ENCODE results near the gene IL1R1.
"Not testable (repeated sequence)": the region's sequence is repeated elsewhere in the genome, so short reads cannot be mapped to it uniquely, and the experiment has no call there.

IL1R1 gene

DNA sequence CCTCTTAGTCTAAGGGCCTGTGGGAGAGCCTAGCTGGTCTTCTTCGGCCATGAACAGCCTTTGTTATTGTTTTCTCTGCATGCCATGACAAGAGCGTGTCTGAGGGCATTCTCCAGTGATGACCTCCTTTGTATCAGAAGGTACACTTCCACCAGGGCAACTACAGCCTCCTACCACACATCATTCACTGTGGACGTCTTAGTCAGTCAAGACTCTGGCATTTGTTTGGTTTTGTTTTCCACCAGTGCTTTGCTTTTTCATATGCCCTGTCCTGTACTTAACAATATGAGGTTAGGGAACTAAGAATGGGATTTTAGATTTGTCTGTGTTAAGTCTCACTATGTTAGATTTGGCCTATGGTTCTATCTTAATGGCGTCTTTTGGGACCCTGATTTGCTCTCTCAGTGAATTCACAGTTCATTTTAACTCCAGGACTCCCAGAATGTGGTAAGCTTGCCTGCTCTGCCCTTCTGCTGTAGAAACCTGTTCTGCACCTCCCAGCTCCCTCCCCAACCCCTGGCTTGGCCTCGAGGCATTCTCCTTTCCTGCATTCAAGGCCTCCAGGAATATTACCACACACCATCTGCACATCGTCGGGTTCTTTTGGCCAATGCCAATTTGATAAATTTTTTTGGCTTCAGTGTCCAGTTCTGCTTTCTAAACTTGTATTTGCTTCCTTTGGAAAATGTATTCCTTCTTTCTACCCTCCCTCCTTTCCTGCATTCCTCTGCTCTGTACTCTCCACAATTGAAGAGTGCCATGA lies 42.8 kb upstream of the IL1R1 start:
- TF ChIP-seq, protein P1, sequence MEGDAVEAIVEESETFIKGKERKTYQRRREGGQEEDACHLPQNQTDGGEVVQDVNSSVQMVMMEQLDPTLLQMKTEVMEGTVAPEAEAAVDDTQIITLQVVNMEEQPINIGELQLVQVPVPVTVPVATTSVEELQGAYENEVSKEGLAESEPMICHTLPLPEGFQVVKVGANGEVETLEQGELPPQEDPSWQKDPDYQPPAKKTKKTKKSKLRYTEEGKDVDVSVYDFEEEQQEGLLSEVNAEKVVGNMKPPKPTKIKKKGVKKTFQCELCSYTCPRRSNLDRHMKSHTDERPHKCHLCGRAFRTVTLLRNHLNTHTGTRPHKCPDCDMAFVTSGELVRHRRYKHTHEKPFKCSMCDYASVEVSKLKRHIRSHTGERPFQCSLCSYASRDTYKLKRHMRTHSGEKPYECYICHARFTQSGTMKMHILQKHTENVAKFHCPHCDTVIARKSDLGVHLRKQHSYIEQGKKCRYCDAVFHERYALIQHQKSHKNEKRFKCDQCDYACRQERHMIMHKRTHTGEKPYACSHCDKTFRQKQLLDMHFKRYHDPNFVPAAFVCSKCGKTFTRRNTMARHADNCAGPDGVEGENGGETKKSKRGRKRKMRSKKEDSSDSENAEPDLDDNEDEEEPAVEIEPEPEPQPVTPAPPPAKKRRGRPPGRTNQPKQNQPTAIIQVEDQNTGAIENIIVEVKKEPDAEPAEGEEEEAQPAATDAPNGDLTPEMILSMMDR (IDR thresholded peaks at IDR 0.05; ENCODE audit: insufficient read depth, low read length, missing control alignments) = no peak
- ChIA-PET POLR2A (no interaction called here), CTCF (interaction anchor here (1.2 kb wide), 1 partner anchor 9 kb away, joined by 3 read pairs; no protein-coding TSS in a partner anchor)
- H3K4me3 ChIP-seq (ENCODE audit: low read depth, low read length) = no peak overlapping the region
- no peak for DNase-seq (ENCODE audit: low read depth, low spot score)

- no peak overlapping the region for H3K4me3 ChIP-seq (ENCODE audit: low read depth, low read length)
- TF ChIP-seq, protein P1 (IDR thresholded peaks at IDR 0.05; ENCODE audit: insufficient read depth, low read length, missing control alignments) = no peak
- ChIA-PET POLR2A (interaction anchor here (0.6 kb wide), 1 partner anchor 36 kb away, joined by 3 read pairs; no protein-coding TSS in a partner anchor), CTCF (no interaction called here)
- DNase-seq (ENCODE audit: low read depth, low spot score) = peak; percentile 63
Measured at GRCh38 chr2:102100371-102101096, 42.0 kb upstream of the IL1R1 start.

DNA sequence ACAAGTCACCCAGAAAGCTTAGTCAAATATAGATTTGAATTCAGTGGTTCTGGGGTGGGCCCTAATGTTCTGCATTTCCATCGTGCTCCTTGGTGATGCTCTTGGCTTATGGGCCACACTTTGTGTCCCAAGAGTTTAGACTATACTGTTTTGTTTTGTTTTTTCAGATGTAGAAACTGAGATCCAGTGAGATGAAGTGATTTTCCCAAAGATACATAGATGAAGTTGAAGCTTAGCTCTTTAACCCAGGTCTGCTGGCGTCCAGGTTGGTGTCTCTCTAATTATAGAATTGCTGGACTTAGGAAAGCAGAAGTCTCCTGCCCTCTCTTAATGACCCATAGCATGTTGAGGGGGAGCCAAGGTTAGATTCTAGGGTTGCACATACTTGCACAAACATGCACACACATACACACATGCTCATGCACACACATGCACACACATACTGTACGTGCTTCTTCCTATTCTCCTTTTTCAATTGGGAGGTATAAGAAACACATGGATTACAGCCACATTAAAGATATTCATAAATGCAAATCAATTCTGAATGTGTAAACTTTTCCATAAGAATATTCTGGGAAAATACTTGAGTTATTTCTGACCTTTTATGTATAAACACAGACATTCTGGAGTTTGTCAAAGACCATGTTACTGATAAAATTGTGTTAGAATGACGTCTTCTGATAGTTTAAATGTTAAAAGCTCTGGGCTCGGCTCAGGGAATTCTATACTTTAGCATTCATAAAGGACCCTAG lies 41.3 kb upstream of the IL1R1 start:
- CTCF ChIA-PET = interaction anchor here (1.2 kb wide), 1 partner anchor 81 kb away, joined by 5 read pairs; no protein-coding TSS in a partner anchor
- no peak overlapping the region for H3K4me3 ChIP-seq (ENCODE audit: low read depth, low read length)
- TF ChIP-seq, protein P1 (IDR thresholded peaks at IDR 0.05; ENCODE audit: insufficient read depth, low read length, missing control alignments) = no peak
- no peak for DNase-seq (ENCODE audit: low read depth, low spot score)
- POLR2A ChIA-PET = no interaction called here

- no peak overlapping the region for H3K4me3 ChIP-seq (ENCODE audit: low read depth, low read length)
- no peak for DNase-seq (ENCODE audit: low read depth, low spot score)
- ChIA-PET CTCF (interaction anchor here (1.2 kb wide), 1 partner anchor 82 kb away, joined by 5 read pairs; no protein-coding TSS in a partner anchor), POLR2A (no interaction called here)
- TF ChIP-seq, protein P1 (IDR thresholded peaks at IDR 0.05; ENCODE audit: insufficient read depth, low read length, missing control alignments) = no peak
Measured at GRCh38 chr2:102101849-102102635, 40.5 kb upstream of the IL1R1 start.

GRCh38 chr2:102102636-102102948 lies 40.0 kb upstream of the IL1R1 start:
- CTCF ChIA-PET; POLR2A ChIA-PET; H3K4me3 ChIP-seq (ENCODE audit: low read depth, low read length); DNase-seq (ENCODE audit: low read depth, low spot score): not testable (repeated sequence)

DNA sequence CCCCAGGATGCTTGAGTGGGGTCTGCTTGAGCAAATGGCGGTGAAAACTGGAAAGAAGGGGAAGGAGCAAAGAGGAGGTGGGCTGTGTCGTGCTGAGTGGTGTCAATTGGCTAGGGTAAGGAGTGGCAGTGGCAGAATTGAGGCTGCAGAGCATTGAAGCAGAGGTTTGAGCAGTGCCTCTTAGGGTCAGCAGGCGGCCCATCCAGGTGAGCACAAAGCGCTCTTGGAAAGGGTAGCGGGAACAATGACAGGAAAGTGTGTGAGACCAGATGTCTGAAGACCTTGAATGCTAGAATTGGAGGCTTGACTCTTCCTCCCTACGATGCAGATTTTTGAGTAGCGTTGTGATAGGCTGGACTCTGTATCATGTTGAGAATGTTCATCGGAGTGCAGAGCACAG lies 39.3 kb upstream of the IL1R1 start:
- TF ChIP-seq, protein P1 (IDR thresholded peaks at IDR 0.05; ENCODE audit: insufficient read depth, low read length, missing control alignments) = no peak
- CTCF ChIA-PET = interaction anchor here (1.0 to 1.7 kb wide), 3 partner anchors 10 to 63 kb away, joined by 3 to 5 read pairs (median 5); no protein-coding TSS in a partner anchor
- no peak overlapping the region for H3K4me3 ChIP-seq (ENCODE audit: low read depth, low read length)
- no peak for DNase-seq (ENCODE audit: low read depth, low spot score)
- POLR2A ChIA-PET = interaction anchor here (1.3 kb wide), 1 partner anchor 39 kb away, joined by 6 read pairs; the partner anchor contains the start of gene IL1R1

Measured in AG04449 (cell line).